Upper lobe of right lung (tissue), 1 donor: Measurements from ENCODE around the gene CIITA. TPM values are rescaled to one million over a fixed set of nuclear protein-coding genes. Genes with fewer than 3 reads are reported as not detected.
A peak's percentile ranks its signal among the peaks of the same experiment; 100 is the strongest.

Experiments
- ATAC-seq: fragments of 200-7000 bp; cut with Tn5 transposase; one replicate; pipeline ENCODE4 v1.9.1; 2020; ENCODE audit warnings: mild to moderate bottlenecking, moderate library complexity
- DNase-seq: peaks from one replicate; pipeline ENCODE4 v3.0.0-alpha.2; 2020
- H3K27ac ChIP-seq: fragments of 200-600 bp; one replicate; pipeline ENCODE4 v1.8.0; 2022
- H3K27me3 ChIP-seq: fragments of 200-600 bp; one replicate; pipeline ENCODE4 v1.8.0; 2022; ENCODE audit warnings: mild to moderate bottlenecking
- H3K36me3 ChIP-seq: fragments of 200-600 bp; one replicate; pipeline ENCODE4 v1.8.0; 2022
- H3K4me1 ChIP-seq: fragments of 200-600 bp; one replicate; pipeline ENCODE4 v1.8.0; 2022
- H3K4me3 ChIP-seq: fragments of 200-600 bp; one replicate; pipeline ENCODE4 v1.8.0; 2022; ENCODE audit warnings: mild to moderate bottlenecking
- H3K9me3 ChIP-seq: fragments of 200-600 bp; one replicate; pipeline ENCODE4 v1.8.0; 2022
- intact Hi-C: fragments of 100-400 bp; cut with DNase I; formaldehyde crosslinking; loops from one replicate; pipeline ENCODE4 v1.11.0; 2022
- total RNA-seq: library from RNA; stranded (reverse); fragmentation: NEBNext Ultra II Directional; extraction: Animal tissue kit (Norgen Biotek cat#: 25700); gene quantifications from one replicate; pipeline ENCODE4 v1.2.1, GENCODE V29; 2021
- TF ChIP-seq, protein P1 (sequence below): fragments of 200-600 bp; IDR thresholded peaks from one replicate; pipeline ENCODE4 v1.8.0; 2022; ENCODE audit warnings: antibody characterized with exemption
- donor health status: DM: no; HTN: yes; CAD: no; lungs with severe emphysema.

Gene CIITA
- total RNA-seq, 1 donor from 2014 or later, result 78.9 TPM

DNA sequence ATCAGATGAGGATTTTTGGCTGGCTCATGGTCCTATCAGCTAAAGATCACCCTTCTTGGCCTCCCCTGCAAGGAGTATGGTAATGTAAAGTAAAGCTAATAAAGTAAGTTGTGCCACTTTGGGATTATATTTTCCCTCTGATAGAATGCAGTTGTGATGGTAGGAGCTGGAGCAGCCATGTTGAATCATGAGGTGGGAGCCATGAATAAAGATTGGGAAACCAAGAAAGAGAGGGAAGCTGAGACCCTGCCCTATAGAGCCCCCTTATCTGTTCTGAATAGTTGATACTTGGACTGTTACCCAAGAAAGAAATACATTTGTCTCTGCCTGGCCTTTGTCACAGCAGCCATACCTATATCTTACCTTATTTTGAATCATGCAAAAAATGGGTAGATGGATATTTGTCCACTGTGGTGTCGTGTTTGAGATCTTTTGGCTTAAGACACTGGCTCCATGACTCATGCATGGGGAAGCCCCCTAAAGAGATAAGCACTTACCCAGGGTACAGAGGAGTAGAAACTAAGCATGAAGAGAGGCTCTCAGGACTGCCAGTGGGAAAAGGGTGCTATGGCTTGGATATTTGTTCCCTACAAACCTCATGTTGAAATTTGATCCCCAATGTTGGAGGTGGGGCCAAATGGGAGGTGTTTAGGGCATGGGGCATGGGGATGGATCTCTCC is 40.7 kb upstream of the CIITA start:
- H3K4me1 ChIP-seq, result no peaks in the 10 kb centered on the region
- ATAC-seq, result no peak
- no peaks in the 10 kb centered on the region for H3K27me3 ChIP-seq
- no peak overlapping the region for H3K27ac ChIP-seq
- no peaks in the 10 kb centered on the region for H3K36me3 ChIP-seq
- H3K9me3 ChIP-seq, result no peaks in the 10 kb centered on the region
- TF ChIP-seq, protein P1, sequence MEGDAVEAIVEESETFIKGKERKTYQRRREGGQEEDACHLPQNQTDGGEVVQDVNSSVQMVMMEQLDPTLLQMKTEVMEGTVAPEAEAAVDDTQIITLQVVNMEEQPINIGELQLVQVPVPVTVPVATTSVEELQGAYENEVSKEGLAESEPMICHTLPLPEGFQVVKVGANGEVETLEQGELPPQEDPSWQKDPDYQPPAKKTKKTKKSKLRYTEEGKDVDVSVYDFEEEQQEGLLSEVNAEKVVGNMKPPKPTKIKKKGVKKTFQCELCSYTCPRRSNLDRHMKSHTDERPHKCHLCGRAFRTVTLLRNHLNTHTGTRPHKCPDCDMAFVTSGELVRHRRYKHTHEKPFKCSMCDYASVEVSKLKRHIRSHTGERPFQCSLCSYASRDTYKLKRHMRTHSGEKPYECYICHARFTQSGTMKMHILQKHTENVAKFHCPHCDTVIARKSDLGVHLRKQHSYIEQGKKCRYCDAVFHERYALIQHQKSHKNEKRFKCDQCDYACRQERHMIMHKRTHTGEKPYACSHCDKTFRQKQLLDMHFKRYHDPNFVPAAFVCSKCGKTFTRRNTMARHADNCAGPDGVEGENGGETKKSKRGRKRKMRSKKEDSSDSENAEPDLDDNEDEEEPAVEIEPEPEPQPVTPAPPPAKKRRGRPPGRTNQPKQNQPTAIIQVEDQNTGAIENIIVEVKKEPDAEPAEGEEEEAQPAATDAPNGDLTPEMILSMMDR, result no peak
- intact Hi-C loops, result no loop called here
- H3K4me3 ChIP-seq, result no peak overlapping the region
- DNase-seq, result peak; percentile 6

DNA sequence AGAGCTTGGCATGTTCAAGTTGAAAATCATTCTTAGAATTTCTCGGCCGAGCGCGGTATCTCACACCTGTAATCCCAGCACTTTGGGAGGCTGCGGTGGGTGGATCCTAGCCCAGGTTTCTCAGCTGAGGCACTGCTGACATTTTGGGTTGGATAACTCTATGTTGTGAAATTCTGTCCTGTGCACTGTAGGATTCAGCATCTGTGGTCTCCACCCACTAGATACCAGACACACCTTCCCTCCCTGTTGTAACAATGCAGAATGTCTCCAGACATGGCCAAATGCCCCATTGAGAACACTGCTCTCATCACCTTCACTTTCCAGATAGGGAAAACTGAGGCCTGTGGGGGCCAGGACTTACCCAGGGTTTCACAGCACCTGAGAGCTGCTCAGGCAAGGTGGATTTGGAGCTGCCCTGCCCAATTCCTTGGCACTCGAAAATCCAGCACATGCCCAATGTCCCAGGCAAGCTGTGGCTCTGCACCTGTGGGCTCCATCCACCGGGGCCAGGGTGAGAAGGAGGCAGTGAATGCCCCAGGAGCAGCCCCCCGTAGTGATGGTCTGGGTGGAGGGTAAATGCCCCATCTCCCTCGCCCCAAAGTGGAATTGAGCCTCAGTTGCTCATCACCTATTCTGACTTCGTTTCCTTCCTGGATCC is 38.3 kb upstream of the CIITA start:
- DNase-seq (peak; percentile 42), ATAC-seq (no peak)
- H3K36me3 ChIP-seq, result no peaks in the 10 kb centered on the region
- intact Hi-C loops, result no loop called here
- H3K27ac ChIP-seq, result no peak overlapping the region
- no peaks in the 10 kb centered on the region for H3K9me3 ChIP-seq
- no peaks in the 10 kb centered on the region for H3K4me1 ChIP-seq
- no peak overlapping the region for H3K4me3 ChIP-seq
- no peaks in the 10 kb centered on the region for H3K27me3 ChIP-seq
- TF ChIP-seq, protein P1, result no peak

DNA sequence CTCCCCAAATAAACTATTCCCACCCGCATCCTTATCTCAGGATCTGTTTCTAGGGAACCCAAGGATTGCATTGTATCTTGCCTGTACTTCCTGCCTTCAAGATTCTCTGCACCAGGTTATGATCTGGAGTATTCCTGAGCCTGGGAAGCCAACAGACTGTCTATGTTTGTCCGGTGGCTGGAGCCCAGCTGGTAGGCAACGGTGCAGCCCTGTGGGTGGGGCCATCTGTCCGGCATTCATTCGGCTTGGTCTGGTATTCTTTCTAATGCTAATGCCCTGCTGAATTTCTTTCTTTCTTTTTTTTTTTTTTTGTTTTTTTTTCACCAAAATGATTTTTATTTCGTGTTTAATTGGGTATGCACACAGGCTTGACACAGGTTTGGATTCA is 37.7 kb upstream of the CIITA start:
- no peak overlapping the region for H3K4me3 ChIP-seq
- H3K27me3 ChIP-seq, result no peaks in the 10 kb centered on the region
- peak; percentile 28 for ATAC-seq
- intact Hi-C loops, result no loop called here
- TF ChIP-seq, protein P1, result no peak
- no peaks in the 10 kb centered on the region for H3K4me1 ChIP-seq
- no peaks in the 10 kb centered on the region for H3K36me3 ChIP-seq
- H3K27ac ChIP-seq, result no peak overlapping the region
- no peaks in the 10 kb centered on the region for H3K9me3 ChIP-seq
- DNase-seq, result peak; percentile 34

DNA sequence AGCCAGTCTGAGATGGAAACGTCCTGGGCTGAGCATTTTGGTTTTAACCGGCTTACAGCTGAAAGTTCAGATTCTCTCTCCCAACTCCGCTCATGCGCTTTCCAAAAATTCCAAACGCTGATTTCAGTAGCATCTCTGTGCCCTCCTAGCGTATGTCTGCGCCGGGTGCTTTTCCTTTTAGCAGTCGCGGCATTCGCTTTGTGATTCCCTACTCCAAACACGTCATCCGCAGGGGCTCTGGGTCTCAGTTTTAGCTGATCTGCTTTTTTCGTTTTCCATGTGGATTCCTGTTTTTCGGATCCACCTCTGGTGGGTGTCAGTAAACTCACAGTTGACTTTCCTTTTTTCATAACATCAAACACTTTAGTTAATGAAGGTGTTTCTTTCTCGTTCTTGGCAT is 36.3 kb upstream of the CIITA start:
- ATAC-seq (no peak), DNase-seq (no peak)
- Histone ChIP-seq H3K27ac (no peak overlapping the region), H3K9me3 (no peaks in the 10 kb centered on the region), H3K36me3 (no peaks in the 10 kb centered on the region), H3K4me3 (no peak overlapping the region), H3K4me1 (no peaks in the 10 kb centered on the region), H3K27me3 (no peaks in the 10 kb centered on the region)
- intact Hi-C loops, result no loop called here
- TF ChIP-seq, protein P1, result no peak

DNA sequence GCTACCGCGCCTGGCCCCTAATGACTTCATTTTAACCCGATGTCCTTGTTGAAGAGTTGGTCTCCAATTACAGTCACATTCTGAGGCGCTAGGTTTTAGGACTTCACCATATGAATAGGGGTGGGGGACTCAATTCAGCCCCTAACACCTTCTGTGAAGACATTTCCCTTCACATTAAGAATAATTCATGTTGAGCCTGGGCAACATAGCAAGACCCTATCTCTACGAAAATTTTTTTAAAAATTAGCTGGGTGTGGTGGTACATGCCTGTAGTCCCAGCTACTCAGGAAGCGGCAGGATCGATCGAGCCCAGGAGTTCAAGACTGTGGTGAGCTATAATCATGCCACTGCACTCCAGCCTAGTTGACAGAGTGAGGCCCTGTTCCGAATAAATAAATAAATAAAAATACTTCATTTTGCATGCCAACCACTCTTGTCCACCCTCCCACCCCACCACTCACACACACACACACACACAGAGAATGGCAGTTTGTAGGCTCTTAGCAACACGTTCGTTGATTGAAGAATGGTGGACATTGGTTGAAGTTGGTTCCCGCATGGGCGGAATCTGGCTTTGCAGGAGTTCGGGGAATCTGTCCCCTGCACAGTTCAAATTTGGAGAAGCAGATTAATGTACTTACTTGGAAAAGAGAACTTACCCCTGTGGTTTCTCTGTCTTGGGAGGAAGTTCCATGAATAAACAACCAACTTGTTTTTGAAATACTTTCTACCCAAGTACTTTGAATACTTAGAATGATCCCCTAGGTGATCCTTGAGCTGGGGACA is 30.6 kb upstream of the CIITA start:
- Histone ChIP-seq H3K4me1 (peaks cover 4% of the 10 kb centered on the region), H3K27me3 (no peaks in the 10 kb centered on the region), H3K9me3 (no peaks in the 10 kb centered on the region), H3K27ac (peak overlapping the region; percentile 69), H3K4me3 (no peak overlapping the region), H3K36me3 (no peaks in the 10 kb centered on the region)
- intact Hi-C loops, result no loop called here
- DNase-seq (no peak), ATAC-seq (peak; percentile 83)
- TF ChIP-seq, protein P1, result no peak
